ENCODE results near the gene TAGLN3. TPM values are rescaled to one million over a fixed set of nuclear protein-coding genes. Genes with fewer than 3 reads are reported as not detected.

The TAGLN3 gene
- total and polyA plus RNA-seq, 4 donors, result not detected

DNA sequence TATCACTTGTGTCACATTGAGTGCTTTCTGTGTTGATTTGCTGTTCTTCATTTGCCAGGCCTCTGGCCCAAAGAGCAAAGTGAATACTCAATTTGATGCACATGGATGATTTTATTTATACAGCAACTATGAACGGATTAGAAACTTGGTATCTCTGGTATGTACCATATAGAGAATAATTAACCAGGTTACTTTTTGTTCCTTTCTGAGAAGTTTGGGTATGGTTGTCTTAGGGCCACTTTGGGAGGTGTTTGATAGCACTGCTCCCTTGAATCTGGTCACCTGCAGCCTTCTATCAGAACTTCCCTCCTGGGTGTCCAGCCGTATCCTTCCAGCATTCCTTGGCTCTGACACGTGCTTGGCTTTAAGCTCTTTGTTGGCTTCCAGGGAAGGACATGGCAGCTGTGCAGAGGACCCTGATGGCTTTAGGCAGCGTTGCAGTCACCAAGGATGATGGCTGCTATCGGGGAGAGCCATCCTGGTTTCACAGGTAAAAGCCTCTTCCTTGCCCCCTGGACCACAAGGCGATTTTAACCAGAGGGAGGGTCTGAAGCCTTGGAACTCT is 12.7 kb downstream of the TAGLN3 start:
- TF ChIP-seq, protein P1, sequence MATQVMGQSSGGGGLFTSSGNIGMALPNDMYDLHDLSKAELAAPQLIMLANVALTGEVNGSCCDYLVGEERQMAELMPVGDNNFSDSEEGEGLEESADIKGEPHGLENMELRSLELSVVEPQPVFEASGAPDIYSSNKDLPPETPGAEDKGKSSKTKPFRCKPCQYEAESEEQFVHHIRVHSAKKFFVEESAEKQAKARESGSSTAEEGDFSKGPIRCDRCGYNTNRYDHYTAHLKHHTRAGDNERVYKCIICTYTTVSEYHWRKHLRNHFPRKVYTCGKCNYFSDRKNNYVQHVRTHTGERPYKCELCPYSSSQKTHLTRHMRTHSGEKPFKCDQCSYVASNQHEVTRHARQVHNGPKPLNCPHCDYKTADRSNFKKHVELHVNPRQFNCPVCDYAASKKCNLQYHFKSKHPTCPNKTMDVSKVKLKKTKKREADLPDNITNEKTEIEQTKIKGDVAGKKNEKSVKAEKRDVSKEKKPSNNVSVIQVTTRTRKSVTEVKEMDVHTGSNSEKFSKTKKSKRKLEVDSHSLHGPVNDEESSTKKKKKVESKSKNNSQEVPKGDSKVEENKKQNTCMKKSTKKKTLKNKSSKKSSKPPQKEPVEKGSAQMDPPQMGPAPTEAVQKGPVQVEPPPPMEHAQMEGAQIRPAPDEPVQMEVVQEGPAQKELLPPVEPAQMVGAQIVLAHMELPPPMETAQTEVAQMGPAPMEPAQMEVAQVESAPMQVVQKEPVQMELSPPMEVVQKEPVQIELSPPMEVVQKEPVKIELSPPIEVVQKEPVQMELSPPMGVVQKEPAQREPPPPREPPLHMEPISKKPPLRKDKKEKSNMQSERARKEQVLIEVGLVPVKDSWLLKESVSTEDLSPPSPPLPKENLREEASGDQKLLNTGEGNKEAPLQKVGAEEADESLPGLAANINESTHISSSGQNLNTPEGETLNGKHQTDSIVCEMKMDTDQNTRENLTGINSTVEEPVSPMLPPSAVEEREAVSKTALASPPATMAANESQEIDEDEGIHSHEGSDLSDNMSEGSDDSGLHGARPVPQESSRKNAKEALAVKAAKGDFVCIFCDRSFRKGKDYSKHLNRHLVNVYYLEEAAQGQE (IDR thresholded peaks at IDR 0.05), result no peak
- TF ChIP-seq HNF4G (IDR thresholded peaks at IDR 0.05) (no peak), YY1 (IDR thresholded peaks at IDR 0.05) (no peak), FOXA2 (IDR thresholded peaks at IDR 0.05) (no peak), HNF4A (conservative IDR thresholded peaks at IDR 0.05) (no peak), GABPA (IDR thresholded peaks at IDR 0.05 in 1 of 2, conservative IDR thresholded peaks at IDR 0.05 in 1 of 2) (no peak), RAD21 (IDR thresholded peaks at IDR 0.05) (no peak), NR2F2 (IDR thresholded peaks at IDR 0.05) (no peak), TAF1 (conservative IDR thresholded peaks at IDR 0.05) (no peak), SP1 (IDR thresholded peaks at IDR 0.05) (no peak), RXRA (IDR thresholded peaks at IDR 0.05) (no peak), JUND (IDR thresholded peaks at IDR 0.05) (no peak), FOXA1 (IDR thresholded peaks at IDR 0.05) (no peak), EGR1 (IDR thresholded peaks at IDR 0.05; ENCODE audit: low read depth in 2 of 2) (no peak)
- TF ChIP-seq, protein P2, sequence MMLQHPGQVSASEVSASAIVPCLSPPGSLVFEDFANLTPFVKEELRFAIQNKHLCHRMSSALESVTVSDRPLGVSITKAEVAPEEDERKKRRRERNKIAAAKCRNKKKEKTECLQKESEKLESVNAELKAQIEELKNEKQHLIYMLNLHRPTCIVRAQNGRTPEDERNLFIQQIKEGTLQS (IDR thresholded peaks at IDR 0.05), result no peak
- TF ChIP-seq, protein P3, sequence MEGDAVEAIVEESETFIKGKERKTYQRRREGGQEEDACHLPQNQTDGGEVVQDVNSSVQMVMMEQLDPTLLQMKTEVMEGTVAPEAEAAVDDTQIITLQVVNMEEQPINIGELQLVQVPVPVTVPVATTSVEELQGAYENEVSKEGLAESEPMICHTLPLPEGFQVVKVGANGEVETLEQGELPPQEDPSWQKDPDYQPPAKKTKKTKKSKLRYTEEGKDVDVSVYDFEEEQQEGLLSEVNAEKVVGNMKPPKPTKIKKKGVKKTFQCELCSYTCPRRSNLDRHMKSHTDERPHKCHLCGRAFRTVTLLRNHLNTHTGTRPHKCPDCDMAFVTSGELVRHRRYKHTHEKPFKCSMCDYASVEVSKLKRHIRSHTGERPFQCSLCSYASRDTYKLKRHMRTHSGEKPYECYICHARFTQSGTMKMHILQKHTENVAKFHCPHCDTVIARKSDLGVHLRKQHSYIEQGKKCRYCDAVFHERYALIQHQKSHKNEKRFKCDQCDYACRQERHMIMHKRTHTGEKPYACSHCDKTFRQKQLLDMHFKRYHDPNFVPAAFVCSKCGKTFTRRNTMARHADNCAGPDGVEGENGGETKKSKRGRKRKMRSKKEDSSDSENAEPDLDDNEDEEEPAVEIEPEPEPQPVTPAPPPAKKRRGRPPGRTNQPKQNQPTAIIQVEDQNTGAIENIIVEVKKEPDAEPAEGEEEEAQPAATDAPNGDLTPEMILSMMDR (IDR thresholded peaks at IDR 0.05; ENCODE audit: low read depth, low read length, missing input control), result no peak
- TF ChIP-seq, protein P4, sequence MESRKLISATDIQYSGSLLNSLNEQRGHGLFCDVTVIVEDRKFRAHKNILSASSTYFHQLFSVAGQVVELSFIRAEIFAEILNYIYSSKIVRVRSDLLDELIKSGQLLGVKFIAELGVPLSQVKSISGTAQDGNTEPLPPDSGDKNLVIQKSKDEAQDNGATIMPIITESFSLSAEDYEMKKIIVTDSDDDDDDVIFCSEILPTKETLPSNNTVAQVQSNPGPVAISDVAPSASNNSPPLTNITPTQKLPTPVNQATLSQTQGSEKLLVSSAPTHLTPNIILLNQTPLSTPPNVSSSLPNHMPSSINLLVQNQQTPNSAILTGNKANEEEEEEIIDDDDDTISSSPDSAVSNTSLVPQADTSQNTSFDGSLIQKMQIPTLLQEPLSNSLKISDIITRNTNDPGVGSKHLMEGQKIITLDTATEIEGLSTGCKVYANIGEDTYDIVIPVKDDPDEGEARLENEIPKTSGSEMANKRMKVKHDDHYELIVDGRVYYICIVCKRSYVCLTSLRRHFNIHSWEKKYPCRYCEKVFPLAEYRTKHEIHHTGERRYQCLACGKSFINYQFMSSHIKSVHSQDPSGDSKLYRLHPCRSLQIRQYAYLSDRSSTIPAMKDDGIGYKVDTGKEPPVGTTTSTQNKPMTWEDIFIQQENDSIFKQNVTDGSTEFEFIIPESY (IDR thresholded peaks at IDR 0.05), result no peak
- TF ChIP-seq, protein P5, sequence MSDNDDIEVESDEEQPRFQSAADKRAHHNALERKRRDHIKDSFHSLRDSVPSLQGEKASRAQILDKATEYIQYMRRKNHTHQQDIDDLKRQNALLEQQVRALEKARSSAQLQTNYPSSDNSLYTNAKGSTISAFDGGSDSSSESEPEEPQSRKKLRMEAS (IDR thresholded peaks at IDR 0.05), result no peak
- H3K9ac ChIP-seq (ENCODE audit: low read depth in 1 of 2, low read length in 2 of 2), result no peak overlapping the region
- H3K27ac ChIP-seq (ENCODE audit: low read depth in 1 of 2, low read length in 2 of 2), result no peak overlapping the region
- no peaks in the 10 kb centered on the region for H3K9me3 ChIP-seq (ENCODE audit: control insufficient read depth in 4 of 4, low read length in 3 of 4)
- no peaks in the 10 kb centered on the region for H3K27me3 ChIP-seq (ENCODE audit: control insufficient read depth in 4 of 4, insufficient read depth in 4 of 4, low read length in 3 of 4)
- peaks cover 2 to 20% (median 10%) of the 10 kb centered on the region in 4 donors for H3K4me1 ChIP-seq (ENCODE audit: control insufficient read depth in 4 of 4, insufficient read depth in 4 of 4, low read length in 3 of 4)
- DNase-seq (ENCODE audit: low spot score), result no peak
- H3K36me3 ChIP-seq (ENCODE audit: control insufficient read depth in 4 of 4, insufficient read depth in 3 of 4, low read depth in 1 of 4, low read length in 3 of 4), result no peaks in the 10 kb centered on the region
- no peak overlapping the region for H3K4me3 ChIP-seq (ENCODE audit: low read depth in 1 of 3, low read length in 3 of 3)
- 74% methylated on average over 6 of the region's 6 CpGs for WGBS
